OCI-LY7 (cell line): ENCODE measurements around the gene TAMALIN. TPM values are rescaled to one million over a fixed set of nuclear protein-coding genes. Genes with fewer than 3 reads are reported as not detected.

Experiments used
- BruUV-seq: library from RNA; stranded (reverse); fragments of 400-500 nt; replicated peaks from 2 replicates; lab custom pipeline; 2021; lab: Mats Ljungman, UMichigan
- CTCF ChIA-PET: fragments of 300-600 bp; sonication (Branson Sonifier 250); formaldehyde crosslinking; loops from one replicate; lab custom pipeline; 2022; ENCODE audit warnings: antibody characterized with exemption; ENCODE audit not compliant: unreplicated experiment; lab: Charles Lee
- POLR2A ChIA-PET: fragments of 300-600 bp; sonication (Branson Sonifier 250); formaldehyde crosslinking; loops from one replicate; lab custom pipeline; 2022; ENCODE audit warnings: antibody characterized with exemption; lab: Charles Lee
- DNase-seq: peaks from one replicate; pipeline ENCODE4 v3.0.0-alpha.2; 2015; ENCODE audit warnings: low spot score
- H2AFZ ChIP-seq: fragments of 200-600 bp; sonication (generic), shearing (Covaris generic); 2 replicates; pipeline ENCODE4 v1.6.1; 2014; ENCODE audit warnings: mild to moderate bottlenecking, antibody characterized with exemption, low read length, moderate library complexity
- H3K27ac ChIP-seq: fragments of 200-600 bp; sonication (generic); 2 replicates; pipeline ENCODE4 v1.5.1; 2014; ENCODE audit warnings: mixed run types, low read depth, mild to moderate bottlenecking, moderate library complexity, low read length, inconsistent platforms; ENCODE audit not compliant: poor library complexity, severe bottlenecking
- H3K36me3 ChIP-seq: fragments of 200-600 bp; sonication (generic); 2 replicates; pipeline ENCODE4 v1.6.1; 2014; ENCODE audit warnings: mild to moderate bottlenecking, antibody characterized with exemption, low read length, moderate library complexity, mixed read lengths; ENCODE audit not compliant: insufficient read depth
- H3K4me1 ChIP-seq: fragments of 200-600 bp; sonication (generic); 2 replicates; pipeline ENCODE4 v1.5.1; 2014; ENCODE audit warnings: mild to moderate bottlenecking, low read length; ENCODE audit not compliant: insufficient read depth, poor library complexity, severe bottlenecking
- H3K4me2 ChIP-seq: fragments of 200-600 bp; sonication (generic); 2 replicates; pipeline ENCODE4 v1.6.1; 2014; ENCODE audit warnings: mild to moderate bottlenecking, low read length
- H3K4me3 ChIP-seq: fragments of 200-600 bp; sonication (generic); 2 replicates; pipeline ENCODE4 v1.5.1; 2014; ENCODE audit warnings: mild to moderate bottlenecking, low read depth, low read length; ENCODE audit not compliant: poor library complexity, severe bottlenecking
- H3K79me2 ChIP-seq: fragments of 200-600 bp; sonication (generic); 2 replicates; pipeline ENCODE4 v1.6.1; 2016; ENCODE audit warnings: low read depth, mild to moderate bottlenecking, low read length, moderate library complexity, mixed read lengths; ENCODE audit not compliant: insufficient read depth
- H3K9me2 ChIP-seq: fragments of 200-600 bp; sonication (generic); 2 replicates; pipeline ENCODE4 v1.6.1; 2016; ENCODE audit warnings: mild to moderate bottlenecking, low read length, mixed read lengths; ENCODE audit not compliant: insufficient read depth
- H3K9me3 ChIP-seq: fragments of 200-600 bp; sonication (generic); 2 replicates; pipeline ENCODE4 v1.6.1; 2014; ENCODE audit warnings: mild to moderate bottlenecking, mixed run types, low read length, mixed read lengths
- H4K20me1 ChIP-seq: fragments of 200-600 bp; sonication (generic); 2 replicates; pipeline ENCODE4 v1.6.1; 2014; ENCODE audit warnings: mild to moderate bottlenecking, antibody characterized with exemption, low read length, moderate library complexity, mixed read lengths; ENCODE audit not compliant: insufficient read depth
- CTCF ChIP-seq: fragments of 200-600 bp; sonication (generic); conservative IDR thresholded peaks from 2 replicates; pipeline ENCODE4 v1.5.1; 2014; ENCODE audit warnings: mild to moderate bottlenecking, antibody characterized with exemption, low read length, moderate library complexity, mixed read lengths
- EZH2phosphoT487 ChIP-seq: fragments of 200-600 bp; sonication (generic); IDR thresholded peaks from 2 replicates; pipeline ENCODE4 v1.6.1; 2018; ENCODE audit warnings: low read depth, borderline replicate concordance, mild to moderate bottlenecking, mixed run types, antibody characterized with exemption, low read length, moderate library complexity, mixed read lengths
- intact Hi-C: fragments of 100-400 bp; cut with micrococcal nuclease; formaldehyde crosslinking; loops from one replicate; pipeline ENCODE4 v1.10.0; 2022; ENCODE audit not compliant: unreplicated experiment
- total RNA-seq, 2 experiments: library from RNA; depleted of rRNA in 1 of 2; stranded (reverse); fragments of >200 nt in 1 of 2; shearing (Covaris generic) in 1 of 2; gene quantifications; 2 replicates each; pipeline ENCODE4 v1.2.3, GENCODE V29; 2014 to 2022

Gene TAMALIN
- total RNA-seq, 2 experiments from 2014 or later = 0.66 to 1.3 TPM

DNA sequence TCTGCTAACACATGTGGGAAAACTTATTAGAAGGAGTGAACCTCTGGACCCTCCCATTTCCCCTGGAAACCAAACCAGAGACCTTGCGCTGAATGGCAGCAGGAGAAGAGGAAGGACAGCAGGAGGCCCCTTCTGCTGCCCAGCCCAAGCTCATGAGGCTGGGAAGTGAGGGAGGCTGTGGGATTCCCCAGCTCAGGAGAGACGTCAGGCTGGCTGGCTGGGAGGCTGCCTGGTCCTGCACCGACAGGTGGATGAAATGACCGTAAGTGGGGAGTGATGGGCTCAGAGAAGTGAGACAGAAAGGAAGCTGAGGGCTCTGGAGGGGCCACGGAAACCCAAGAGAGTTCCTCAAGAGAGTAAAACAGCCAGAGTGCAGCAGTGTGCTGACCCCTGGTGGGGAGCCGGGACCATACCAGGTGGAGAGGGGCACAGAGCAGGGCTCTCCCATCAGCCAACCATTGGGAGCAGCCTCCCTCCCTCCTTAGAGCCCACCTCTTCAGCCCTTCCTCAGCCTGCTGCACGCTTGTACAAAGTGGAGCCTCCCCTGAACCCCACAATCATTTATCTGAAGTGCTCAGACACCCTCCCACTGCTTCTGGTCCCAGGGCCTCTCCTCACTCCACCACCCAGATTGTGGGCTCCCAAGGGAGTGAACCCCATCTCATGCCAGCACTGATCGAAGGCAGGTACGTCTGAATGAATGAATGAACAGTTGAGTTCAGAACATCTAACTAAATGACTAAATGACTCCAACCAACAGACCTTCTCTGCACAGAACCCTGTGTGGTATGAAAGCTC, 14.0 kb downstream of the TAMALIN start:
- TF ChIP-seq EZH2phosphoT487 (no peak), CTCF (peak; percentile 87)
- Histone ChIP-seq H4K20me1 (no peaks in the 10 kb centered on the region), H3K79me2 (no peaks in the 10 kb centered on the region), H3K4me3 (no peak overlapping the region), H3K9me3 (no peaks in the 10 kb centered on the region), H3K4me2 (peak overlapping the region; percentile 45; the same call in 1 of the 2 replicates), H2AFZ (no peak overlapping the region), H3K4me1 (peaks cover 45% of the 10 kb centered on the region), H3K36me3 (no peaks in the 10 kb centered on the region), H3K27ac (no peak overlapping the region), H3K9me2 (no peaks in the 10 kb centered on the region)
- ChIA-PET POLR2A (interaction anchor here (0.6 to 1.5 kb wide), 3 partner anchors 9 to 703 kb away, joined by 3 read pairs; no protein-coding TSS in a partner anchor), CTCF (interaction anchor here (0.6 to 1.8 kb wide), 4 partner anchors 11 to 103 kb away, joined by 4 to 10 read pairs (median 6); no protein-coding TSS in a partner anchor)
- intact Hi-C loops = loop anchor here (1.0 kb wide), 2 partner anchors 16 to 27 kb away; no protein-coding TSS in a partner anchor
- BruUV-seq = no TSS peak
- DNase-seq = peak; percentile 79

DNA sequence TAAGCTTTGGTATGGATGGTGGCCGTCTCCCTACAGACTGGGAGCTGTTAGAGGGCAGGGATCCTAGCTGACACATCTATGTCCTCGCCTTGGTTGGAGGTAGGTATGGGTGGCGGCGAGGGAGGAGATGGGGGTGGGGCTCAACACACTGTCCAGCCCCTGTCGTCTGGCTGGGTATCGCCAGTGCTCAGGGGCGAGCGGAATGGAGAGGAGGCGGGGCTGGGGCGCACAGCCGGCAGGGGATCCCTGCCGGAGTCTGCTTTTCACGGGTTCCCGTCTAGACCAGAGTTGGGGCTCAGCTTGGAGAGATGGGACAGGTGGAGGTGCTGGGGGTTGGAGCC, 16.1 kb downstream of the TAMALIN start:
- H3K36me3 ChIP-seq = no peaks in the 10 kb centered on the region
- no peaks in the 10 kb centered on the region for H3K9me3 ChIP-seq
- peak overlapping the region; percentile 53; the same call in 1 of the 2 replicates for H2AFZ ChIP-seq
- H3K27ac ChIP-seq = no peak overlapping the region
- no peaks in the 10 kb centered on the region for H3K79me2 ChIP-seq
- BruUV-seq = no TSS peak
- H3K4me3 ChIP-seq = peak overlapping the region; percentile 70
- ChIA-PET POLR2A (interaction anchor here (0.8 to 1.9 kb wide), 6 partner anchors 9 to 101 kb away, joined by 3 to 17 read pairs (median 4); partner anchors contain the start of gene ATG101), CTCF (interaction anchor here (0.6 to 1.9 kb wide), 8 partner anchors 10 to 118 kb away, joined by 3 to 11 read pairs (median 3); no protein-coding TSS in a partner anchor)
- intact Hi-C loops = no loop called here
- peak overlapping the region; percentile 71 for H3K4me2 ChIP-seq
- DNase-seq = no peak
- no peak for TF ChIP-seq EZH2phosphoT487
- no peak for TF ChIP-seq CTCF
- H3K9me2 ChIP-seq = no peaks in the 10 kb centered on the region
- no peaks in the 10 kb centered on the region for H4K20me1 ChIP-seq
- peaks cover 65% of the 10 kb centered on the region for H3K4me1 ChIP-seq
